ENCODE data around the gene HCN1. TPM values are rescaled to one million over a fixed set of nuclear protein-coding genes. Genes with fewer than 3 reads are reported as not detected.

HCN1 gene
- total and polyA plus RNA-seq, 2 of the 8 experiments (the other 6 are each of a cell fraction or from before 2014, with no cell fraction given): 1.1 to 6.7 TPM

GRCh38 chr5:45260292-45260691 is 435.9 kb downstream of the HCN1 start (continued):
- TF ChIP-seq FOSL1 (IDR thresholded peaks at IDR 0.05; ENCODE audit: insufficient read depth, low read depth, low read length) (no peak), JUND (IDR thresholded peaks at IDR 0.05; ENCODE audit: low read length) (no peak), KDM4A (IDR thresholded peaks at IDR 0.05; ENCODE audit: low read depth, low read length, severe bottlenecking) (no peak), NRF1 (IDR thresholded peaks at IDR 0.05; ENCODE audit: low read depth, low read length) (no peak)

Data from H1 (cell line).